Kidney (tissue), 14 donors: ENCODE data around the gene ANKRD27. TPM values are rescaled to one million over a fixed set of nuclear protein-coding genes. Genes with fewer than 3 reads are reported as not detected.

Source experiments
- DNase-seq, 5 donors: peaks; one replicate each; pipeline ENCODE4 v3.0.0-alpha.2; 2013 to 2020
- FAIRE-seq: peaks from 2 replicates; lab custom pipeline; 2012; peaks lifted over from hg19 to GRCh38; lab: Jason Lieb, UNC
- H3K27ac ChIP-seq, 2 donors: one replicate each; pipeline ENCODE4 v1.7.0; 2013; ENCODE audit warnings: low read depth in 2 of 2, low read length in 2 of 2, inconsistent platforms in 1 of 2
- H3K27me3 ChIP-seq: one replicate; pipeline ENCODE4 v1.7.1; 2013; ENCODE audit warnings: low read length, inconsistent platforms; ENCODE audit not compliant: control insufficient read depth, insufficient read depth
- H3K36me3 ChIP-seq, 3 donors: one replicate each; pipeline versions ENCODE4 v1.7.0 to v1.7.1; 2013; ENCODE audit warnings: low read length in 3 of 3, control low read depth in 1 of 3, inconsistent platforms in 1 of 3; ENCODE audit not compliant: insufficient read depth in 3 of 3, control insufficient read depth in 2 of 3
- H3K4me1 ChIP-seq, 3 donors: one replicate each; pipeline versions ENCODE4 v1.7.0 to v1.7.1; 2013; ENCODE audit warnings: low read length in 3 of 3, inconsistent platforms in 1 of 3, low read depth in 1 of 3; ENCODE audit not compliant: control insufficient read depth in 2 of 3, insufficient read depth in 2 of 3
- H3K4me3 ChIP-seq, 3 donors: one replicate each; pipeline versions ENCODE4 v1.7.0 to v1.8.1; 2013; ENCODE audit warnings: low read length in 3 of 3, control low read depth in 1 of 3, inconsistent platforms in 1 of 3
- H3K9ac ChIP-seq, 3 donors: one replicate each; pipeline versions ENCODE4 v1.7.0 to v1.7.1; 2013; ENCODE audit warnings: low read length in 3 of 3, control low read depth in 1 of 3, inconsistent platforms in 1 of 3
- H3K9me3 ChIP-seq, 3 donors: one replicate each; pipeline versions ENCODE4 v1.7.0 to v1.7.1; 2013; ENCODE audit warnings: low read length in 3 of 3, control low read depth in 1 of 3, inconsistent platforms in 1 of 3; ENCODE audit not compliant: control insufficient read depth in 2 of 3, insufficient read depth in 1 of 3
- CTCF ChIP-seq: IDR thresholded peaks from 3 replicates; pipeline ENCODE4 v1.5.1; 2012; ENCODE audit warnings: mild to moderate bottlenecking, moderate library complexity, borderline replicate concordance; ENCODE audit not compliant: insufficient read depth; ENCODE audit errors: extremely low read depth
- intact Hi-C: fragments of 100-400 bp; cut with DNase I; formaldehyde crosslinking; loops from one replicate; pipeline ENCODE4 v1.11.1; 2022
- polyA plus RNA-seq: library from polyadenylated mRNA; stranded (reverse); fragments of 350-450 nt; fragmentation: Illumina TruSeq; extraction: RNeasy Lipid Tissue Mini Kit (QIAGEN cat#74804); gene quantifications from one replicate; pipeline ENCODE4 v1.2.3, GENCODE V29; 2014; ENCODE audit warnings: low read depth, low replicate concordance; ENCODE audit not compliant: insufficient read depth
- total RNA-seq: library from RNA; stranded (reverse); fragmentation: NEBNext Ultra II Directional; extraction: Animal tissue kit (Norgen Biotek cat#: 25700); gene quantifications from one replicate; pipeline ENCODE4 v1.2.1, GENCODE V29; 2021
- donor health status: control.
- donor health status: control.
- donor health status: control.
- donor health status: control.
- donor health status: control.
- donor health status: DM: yes; HTN: yes; CAD: no.
- donor health status: Normal renal cell carcinoma (clear cell type).

The ANKRD27 gene
- total and polyA plus RNA-seq, 2 donors from 2014 or later: 9.3 to 29.8 TPM

GRCh38 chr19:32638625-32639024, 36.4 kb downstream of the ANKRD27 start:
- FAIRE-seq: no peak
- peaks cover 2 to 33% (median 21%) of the 10 kb centered on the region in 3 donors for H3K36me3 ChIP-seq

GRCh38 chr19:32637480-32637879, 37.5 kb downstream of the ANKRD27 start:
- Histone ChIP-seq H3K9me3 (no peaks in the 10 kb centered on the region), H3K4me3 (no peak overlapping the region), H3K9ac (no peak overlapping the region), H3K4me1 (no peaks in the 10 kb centered on the region), H3K36me3 (peaks cover 2 to 28% (median 14%) of the 10 kb centered on the region in 3 donors), H3K27me3 (no peaks in the 10 kb centered on the region), H3K27ac (no peak overlapping the region)
- intact Hi-C loops: no loop called here
- no peak for TF ChIP-seq CTCF
- DNase-seq (no peak), FAIRE-seq (no peak)

More at GRCh38 chr19:32638625-32639024, 36.4 kb downstream of the ANKRD27 start:
- no peaks in the 10 kb centered on the region for H3K9me3 ChIP-seq
- H3K4me3 ChIP-seq: no peak overlapping the region
- no peaks in the 10 kb centered on the region for H3K27me3 ChIP-seq
- DNase-seq: no peak
- no peak for TF ChIP-seq CTCF
- H3K4me1 ChIP-seq: no peaks in the 10 kb centered on the region
- intact Hi-C loops: no loop called here
- H3K27ac ChIP-seq: no peak overlapping the region
- H3K9ac ChIP-seq: no peak overlapping the region

- Histone ChIP-seq H3K9me3 (no peaks in the 10 kb centered on the region), H3K4me1 (no peaks in the 10 kb centered on the region)
These were observed 43.6 kb downstream of the ANKRD27 start for GRCh38 chr19:32631381-32631780.

More at GRCh38 chr19:32631381-32631780, 43.6 kb downstream of the ANKRD27 start:
- no peak overlapping the region for H3K9ac ChIP-seq
- no peak for FAIRE-seq
- H3K4me3 ChIP-seq: no peak overlapping the region
- DNase-seq: no peak
- H3K36me3 ChIP-seq: peaks cover 0 to 27% (median 12%) of the 10 kb centered on the region in 3 donors
- intact Hi-C loops: no loop called here
- no peak overlapping the region for H3K27ac ChIP-seq
- TF ChIP-seq CTCF: no peak
- no peaks in the 10 kb centered on the region for H3K27me3 ChIP-seq
